Neural cell (in vitro differentiated cells): ENCODE data around the gene PIAS2. TPM values are rescaled to one million over a fixed set of nuclear protein-coding genes. Genes with fewer than 3 reads are reported as not detected.
"Not testable (repeated sequence)": the region's sequence is repeated elsewhere in the genome, so short reads cannot be mapped to it uniquely, and the experiment has no call there.

Experiments used
- H2AFZ ChIP-seq: fragments of 200-600, 300-800 bp; sonication (generic), shearing (Covaris generic); 2 replicates; pipeline ENCODE4 v1.6.0; 2014; ENCODE audit warnings: low read depth, mild to moderate bottlenecking, antibody characterized with exemption, low read length, moderate library complexity
- H3F3A ChIP-seq: fragments of 200-600 bp; shearing (Covaris generic); 2 replicates; pipeline ENCODE4 v1.6.1; 2016; ENCODE audit warnings: mild to moderate bottlenecking, moderate library complexity, mixed read lengths, antibody characterized with exemption, low read length; ENCODE audit not compliant: insufficient read depth, poor library complexity, severe bottlenecking
- H3K27ac ChIP-seq: fragments of 200-600, 300-800 bp; sonication (generic), shearing (Covaris generic); 2 replicates; pipeline ENCODE4 v1.5.1; 2014; ENCODE audit warnings: mild to moderate bottlenecking, low read length, moderate library complexity
- H3K27me3 ChIP-seq: fragments of 300-800, 200-600 bp; sonication (generic), shearing (Covaris generic); 2 replicates; pipeline ENCODE4 v1.6.0; 2014; ENCODE audit warnings: mild to moderate bottlenecking, low read depth, low read length, moderate library complexity; ENCODE audit not compliant: insufficient read depth
- H3K36me3 ChIP-seq: fragments of 300-800, 200-600 bp; sonication (generic), shearing (Covaris generic); 2 replicates; pipeline ENCODE4 v1.5.1; 2014; ENCODE audit warnings: mild to moderate bottlenecking, antibody characterized with exemption, low read length, moderate library complexity; ENCODE audit not compliant: insufficient read depth
- H3K4me2 ChIP-seq: fragments of 300-800, 200-600 bp; sonication (generic), shearing (Covaris generic); 2 replicates; pipeline ENCODE4 v1.6.0; 2014; ENCODE audit warnings: mild to moderate bottlenecking, low read length
- H3K4me3 ChIP-seq: fragments of 300-800, 200-600 bp; sonication (generic), shearing (Covaris generic); 2 replicates; pipeline ENCODE4 v1.5.1; 2014; ENCODE audit warnings: mild to moderate bottlenecking, low read length, moderate library complexity
- H3K79me2 ChIP-seq: fragments of 200-600 bp; shearing (Covaris generic); replicated peaks from 2 replicates; pipeline ENCODE4 v1.6.0; 2014; ENCODE audit warnings: mild to moderate bottlenecking, low read length, moderate library complexity; ENCODE audit not compliant: insufficient read depth
- H3K9ac ChIP-seq: fragments of 300-800, 200-600 bp; sonication (generic), shearing (Covaris generic); 2 replicates; pipeline ENCODE4 v1.6.1; 2016; ENCODE audit warnings: mild to moderate bottlenecking, low read length, mixed read lengths
- H3K9me2 ChIP-seq: fragments of 200-600 bp; shearing (Covaris generic); 2 replicates; pipeline ENCODE4 v1.6.1; 2016; ENCODE audit warnings: mild to moderate bottlenecking, low read length, mixed read lengths; ENCODE audit not compliant: insufficient read depth
- H3K9me3 ChIP-seq: fragments of 200-600, 300-800 bp; sonication (generic), shearing (Covaris generic); 2 replicates; pipeline ENCODE4 v1.6.1; 2016; ENCODE audit warnings: mild to moderate bottlenecking, mixed run types, low read length, moderate library complexity, mixed read lengths
- H4K20me1 ChIP-seq: fragments of 200-600 bp; shearing (Covaris generic); 2 replicates; pipeline ENCODE4 v1.6.1; 2016; ENCODE audit warnings: mild to moderate bottlenecking, mixed run types; ENCODE audit not compliant: insufficient read depth
- CTCF ChIP-seq: fragments of 450-650 bp; IDR thresholded peaks from 2 replicates; pipeline ENCODE4 v1.5.1; 2014; ENCODE audit warnings: antibody characterized with exemption, mild to moderate bottlenecking, moderate library complexity; ENCODE audit not compliant: poor library complexity, severe bottlenecking
- EP300 ChIP-seq: fragments of 450-650 bp; conservative IDR thresholded peaks from 2 replicates; pipeline ENCODE4 v1.6.1; 2014; ENCODE audit warnings: antibody characterized with exemption, mild to moderate bottlenecking, moderate library complexity; ENCODE audit not compliant: poor library complexity, severe bottlenecking
- EZH2 ChIP-seq: fragments of 200-600, 300-800 bp; shearing (Covaris generic), sonication (generic); IDR thresholded peaks from 2 replicates; pipeline ENCODE4 v1.6.1; 2014; ENCODE audit warnings: antibody characterized with exemption, low read length, borderline replicate concordance, mild to moderate bottlenecking; ENCODE audit not compliant: insufficient read depth, poor library complexity, severe bottlenecking
- MXI1 ChIP-seq: fragments of 450-650 bp; conservative IDR thresholded peaks from 2 replicates; pipeline ENCODE4 v1.6.1; 2014; ENCODE audit warnings: antibody characterized with exemption, mild to moderate bottlenecking; ENCODE audit not compliant: poor library complexity, severe bottlenecking
- POLR2AphosphoS5 ChIP-seq: IDR thresholded peaks from 2 replicates; pipeline ENCODE4 v1.6.1; 2012
- RAD21 ChIP-seq: fragments of 450-650 bp; conservative IDR thresholded peaks from 2 replicates; pipeline ENCODE4 v1.6.1; 2014; ENCODE audit warnings: antibody characterized with exemption, mild to moderate bottlenecking, moderate library complexity
- REST ChIP-seq: IDR thresholded peaks from 2 replicates; pipeline ENCODE4 v1.6.1; 2012; ENCODE audit warnings: borderline replicate concordance
- SMC3 ChIP-seq: fragments of 450-650 bp; conservative IDR thresholded peaks from 2 replicates; pipeline ENCODE4 v1.6.1; 2014; ENCODE audit warnings: antibody characterized with exemption, mild to moderate bottlenecking, moderate library complexity; ENCODE audit not compliant: poor library complexity
- TAF1 ChIP-seq: IDR thresholded peaks from 2 replicates; pipeline ENCODE4 v1.6.1; 2012; ENCODE audit warnings: low read depth
- polyA plus RNA-seq: library from polyadenylated mRNA; depleted of rRNA; stranded (reverse); fragments of >200 nt; gene quantifications from 2 replicates; pipeline ENCODE4 v1.2.3, GENCODE V29; 2014

Gene PIAS2
- polyA plus RNA-seq, 1 donor from 2014 or later: 32.1 TPM

- no peak for TF ChIP-seq SMC3
- no peak for TF ChIP-seq RAD21
- no peak for TF ChIP-seq POLR2AphosphoS5
- no peak for TF ChIP-seq MXI1
- no peak for TF ChIP-seq EZH2
- TF ChIP-seq TAF1: no peak
- TF ChIP-seq CTCF: no peak
- no peak for TF ChIP-seq REST
- no peak for TF ChIP-seq EP300
- no peaks in the 10 kb centered on the region for H3K27me3 ChIP-seq
- no peak overlapping the region for H3K9ac ChIP-seq
- H3K79me2 ChIP-seq: no peaks in the 10 kb centered on the region
- no peak overlapping the region for H3K27ac ChIP-seq
- H3K9me3 ChIP-seq: no peaks in the 10 kb centered on the region
- no peaks in the 10 kb centered on the region for H3F3A ChIP-seq
- no peak overlapping the region for H3K4me2 ChIP-seq
- no peaks in the 10 kb centered on the region for H4K20me1 ChIP-seq
- no peak overlapping the region for H2AFZ ChIP-seq
- H3K9me2 ChIP-seq: no peaks in the 10 kb centered on the region
- no peak overlapping the region for H3K4me3 ChIP-seq
- no peaks in the 10 kb centered on the region for H3K36me3 ChIP-seq
Observed at GRCh38 chr18:46809145-46809544, 108.2 kb downstream of the PIAS2 start.

- H3K4me2 ChIP-seq, H2AFZ ChIP-seq: not testable (repeated sequence)
Observed at GRCh38 chr18:46795945-46796344, 121.4 kb downstream of the PIAS2 start.

GRCh38 chr18:46794607-46795006, 122.7 kb downstream of the PIAS2 start:
- TF ChIP-seq EP300 (no peak), POLR2AphosphoS5 (no peak), REST (no peak), RAD21 (no peak), EZH2 (no peak), CTCF (no peak), SMC3 (no peak), MXI1 (no peak), TAF1 (no peak)
- no peaks in the 10 kb centered on the region for H4K20me1 ChIP-seq
- no peak overlapping the region for H2AFZ ChIP-seq
- no peak overlapping the region for H3K9ac ChIP-seq
- no peak overlapping the region for H3K4me3 ChIP-seq
- no peak overlapping the region for H3K4me2 ChIP-seq
- H3K79me2 ChIP-seq: no peaks in the 10 kb centered on the region
- no peaks in the 10 kb centered on the region for H3K9me2 ChIP-seq
- H3K27ac ChIP-seq: no peak overlapping the region
- no peaks in the 10 kb centered on the region for H3K9me3 ChIP-seq
- no peaks in the 10 kb centered on the region for H3F3A ChIP-seq
- no peaks in the 10 kb centered on the region for H3K36me3 ChIP-seq
- no peaks in the 10 kb centered on the region for H3K27me3 ChIP-seq

More at GRCh38 chr18:46795945-46796344, 121.4 kb downstream of the PIAS2 start:
- H3K36me3 ChIP-seq, H3K4me3 ChIP-seq, H3F3A ChIP-seq, H3K27me3 ChIP-seq, H3K9me2 ChIP-seq, H4K20me1 ChIP-seq, H3K79me2 ChIP-seq, H3K9me3 ChIP-seq, H3K9ac ChIP-seq, H3K27ac ChIP-seq: not testable (repeated sequence)
